K562 (cell line): ENCODE data around the gene GABRB3. TPM values are rescaled to one million over a fixed set of nuclear protein-coding genes. Genes with fewer than 3 reads are reported as not detected.

ENCODE experiments used
- HOXB6 ChIP-seq: fragments of 250-450 bp; sonication (Bioruptor Pico); IDR thresholded peaks from 2 replicates; pipeline ENCODE4 v1.5.1; 2022; ENCODE audit warnings: mild to moderate bottlenecking, borderline replicate concordance
- JUN ChIP-seq, 2 experiments: sonication (generic) in 1 of 2; formaldehyde crosslinking in 1 of 2; IDR thresholded peaks; 2 replicates each; pipeline versions ENCODE4 v1.6.1 to v1.8.0; 2012 to 2022; ENCODE audit warnings: borderline replicate concordance in 2 of 2, mild to moderate bottlenecking in 2 of 2, improper control_type of control experiment in 1 of 2, low read depth in 1 of 2, low read length in 1 of 2, missing genetic modification reagents in 1 of 2
- NEUROD1 ChIP-seq: fragments of 150-350 bp; IDR thresholded peaks from 2 replicates; pipeline ENCODE4 v1.6.1; 2014; ENCODE audit warnings: borderline replicate concordance, low read length, low read depth; ENCODE audit not compliant: partially characterized antibody
- PCBP1 ChIP-seq: fragments of 200-400 bp; formaldehyde crosslinking; IDR thresholded peaks from 2 replicates; pipeline ENCODE4 v1.6.1; 2018; ENCODE audit warnings: mild to moderate bottlenecking, low read depth, low read length; ENCODE audit not compliant: poor library complexity, severe bottlenecking
- ZNF217 ChIP-seq: sonication (generic); formaldehyde crosslinking; IDR thresholded peaks from 2 replicates; pipeline ENCODE4 v1.8.0; 2022; ENCODE audit warnings: mild to moderate bottlenecking, missing genetic modification reagents
- ZNF717 ChIP-seq: fragments of 250-450 bp; sonication (Bioruptor Pico); IDR thresholded peaks from 2 replicates; pipeline ENCODE4 v1.5.0; 2021
- polyA plus RNA-seq, 8 experiments: library from polyadenylated mRNA; depleted of rRNA in 4 of 8; stranded (reverse) in 5 of 8; unstranded in 3 of 8; fragments of >200 nt; fragmentation: Nextera tagmentation in 2 of 8; fragmentation: Illumina TruSeq in 1 of 8; extraction: Ambion mirVana in 2 of 8; extraction: Trizol in 1 of 8; gene quantifications; 2 replicates each; pipeline versions ENCODE4 v1.2.1 to v1.2.3, GENCODE V29; 2011 to 2014; ENCODE audit warnings: inconsistent platforms in 1 of 8, missing spikeins in 1 of 8
- total RNA-seq, 7 experiments: library from RNA; depleted of rRNA in 6 of 7; stranded (reverse); fragments of >200 nt in 6 of 7; fragmentation: Illumina TruSeq in 2 of 7; extraction: Trizol in 2 of 7; gene quantifications; 2 replicates each; pipeline versions ENCODE4 v1.2.1 to v1.2.3, GENCODE V29; 2011 to 2021; ENCODE audit warnings: low replicate concordance in 1 of 7
- TF ChIP-seq, protein P1 (sequence below): IDR thresholded peaks from 2 replicates; pipeline ENCODE4 v1.6.1; 2012; ENCODE audit warnings: low read depth, low read length, improper control_type of control experiment, borderline replicate concordance
- TF ChIP-seq, protein P2 (sequence below): fragments of 250-450 bp; sonication (Bioruptor Pico); IDR thresholded peaks from 2 replicates; pipeline ENCODE4 v1.5.0; 2020; ENCODE audit warnings: mild to moderate bottlenecking
- TF ChIP-seq, protein P3 (sequence below): sonication (generic); formaldehyde crosslinking; IDR thresholded peaks from 2 replicates; pipeline ENCODE4 v1.8.1; 2023; ENCODE audit warnings: mild to moderate bottlenecking, missing genetic modification reagents

Gene GABRB3
- total and polyA plus RNA-seq, 9 of the 15 experiments (the other 6 are each of a cell fraction or from before 2014, with no cell fraction given) = 0.09 to 1.4 (median 0.49) TPM

DNA sequence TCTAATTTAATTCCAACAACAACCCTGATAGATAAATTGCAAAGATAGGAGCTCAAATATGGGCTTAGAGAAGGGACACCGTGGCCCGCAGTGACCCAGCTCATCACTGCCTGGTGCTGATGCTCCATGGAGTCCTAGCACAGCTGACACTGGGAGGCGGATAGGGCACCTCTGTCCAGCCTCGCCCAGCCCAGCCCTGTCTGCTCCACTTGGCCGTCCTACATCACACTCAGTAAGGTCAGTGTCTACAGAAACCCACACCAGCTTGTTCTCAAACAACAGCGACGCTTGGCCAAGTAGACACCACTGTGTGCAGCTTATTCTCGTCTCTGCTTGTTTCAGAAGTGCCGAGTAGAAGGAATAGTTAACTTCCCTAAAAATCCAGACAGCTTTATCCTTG is 33.9 kb downstream of the GABRB3 start (continued):
- TF ChIP-seq, protein P1, sequence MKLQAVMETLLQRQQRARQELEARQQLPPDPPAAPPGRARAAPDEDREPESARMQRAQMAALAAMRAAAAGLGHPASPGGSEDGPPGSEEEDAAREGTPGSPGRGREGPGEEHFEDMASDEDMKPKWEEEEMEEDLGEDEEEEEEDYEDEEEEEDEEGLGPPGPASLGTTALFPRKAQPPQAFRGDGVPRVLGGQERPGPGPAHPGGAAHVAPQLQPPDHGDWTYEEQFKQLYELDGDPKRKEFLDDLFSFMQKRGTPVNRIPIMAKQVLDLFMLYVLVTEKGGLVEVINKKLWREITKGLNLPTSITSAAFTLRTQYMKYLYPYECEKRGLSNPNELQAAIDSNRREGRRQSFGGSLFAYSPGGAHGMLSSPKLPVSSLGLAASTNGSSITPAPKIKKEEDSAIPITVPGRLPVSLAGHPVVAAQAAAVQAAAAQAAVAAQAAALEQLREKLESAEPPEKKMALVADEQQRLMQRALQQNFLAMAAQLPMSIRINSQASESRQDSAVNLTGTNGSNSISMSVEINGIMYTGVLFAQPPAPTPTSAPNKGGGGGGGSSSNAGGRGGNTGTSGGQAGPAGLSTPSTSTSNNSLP = no peak
- TF ChIP-seq NEUROD1 (no peak), JUN (IDR thresholded peaks at IDR 0.05; ENCODE audit: borderline replicate concordance, low read depth, low read length) (no peak), JUN (CRISPR knock-in tag; IDR thresholded peaks at IDR 0.05; ENCODE audit: borderline replicate concordance) (no peak), ZNF717 (CRISPR knock-in tag) (no peak), ZNF217 (CRISPR knock-in tag) (no peak), HOXB6 (CRISPR knock-in tag) (no peak), PCBP1 (no peak)
- TF ChIP-seq, protein P2, sequence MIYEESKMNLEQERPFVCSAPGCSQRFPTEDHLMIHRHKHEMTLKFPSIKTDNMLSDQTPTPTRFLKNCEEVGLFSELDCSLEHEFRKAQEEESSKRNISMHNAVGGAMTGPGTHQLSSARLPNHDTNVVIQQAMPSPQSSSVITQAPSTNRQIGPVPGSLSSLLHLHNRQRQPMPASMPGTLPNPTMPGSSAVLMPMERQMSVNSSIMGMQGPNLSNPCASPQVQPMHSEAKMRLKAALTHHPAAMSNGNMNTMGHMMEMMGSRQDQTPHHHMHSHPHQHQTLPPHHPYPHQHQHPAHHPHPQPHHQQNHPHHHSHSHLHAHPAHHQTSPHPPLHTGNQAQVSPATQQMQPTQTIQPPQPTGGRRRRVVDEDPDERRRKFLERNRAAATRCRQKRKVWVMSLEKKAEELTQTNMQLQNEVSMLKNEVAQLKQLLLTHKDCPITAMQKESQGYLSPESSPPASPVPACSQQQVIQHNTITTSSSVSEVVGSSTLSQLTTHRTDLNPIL (CRISPR knock-in tag) = no peak
- TF ChIP-seq, protein P3, sequence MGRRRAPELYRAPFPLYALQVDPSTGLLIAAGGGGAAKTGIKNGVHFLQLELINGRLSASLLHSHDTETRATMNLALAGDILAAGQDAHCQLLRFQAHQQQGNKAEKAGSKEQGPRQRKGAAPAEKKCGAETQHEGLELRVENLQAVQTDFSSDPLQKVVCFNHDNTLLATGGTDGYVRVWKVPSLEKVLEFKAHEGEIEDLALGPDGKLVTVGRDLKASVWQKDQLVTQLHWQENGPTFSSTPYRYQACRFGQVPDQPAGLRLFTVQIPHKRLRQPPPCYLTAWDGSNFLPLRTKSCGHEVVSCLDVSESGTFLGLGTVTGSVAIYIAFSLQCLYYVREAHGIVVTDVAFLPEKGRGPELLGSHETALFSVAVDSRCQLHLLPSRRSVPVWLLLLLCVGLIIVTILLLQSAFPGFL (CRISPR knock-in tag) = no peak
